Stimulated activated CD4-positive, alpha-beta T cell treated with anti-CD3 and anti-CD28 coated beads, Interleukin-1b, Interleukin-23, amount 100 ng/mL, for 24 hours (primary cell): ENCODE results near the gene CRMP1.
"Not testable (repeated sequence)": the region's sequence is repeated elsewhere in the genome, so short reads cannot be mapped to it uniquely, and the experiment has no call there.

ENCODE experiments used
- DNase-seq, 4 experiments: peaks; one replicate each; pipeline ENCODE4 v3.0.0-alpha.2; 2020; ENCODE audit warnings: low read depth in 4 of 4, low spot score in 1 of 4

Gene CRMP1

GRCh38 chr4:5824635-5825034 is 68.3 kb downstream of the CRMP1 start:
- DNase-seq: no peak

GRCh38 chr4:5824227-5824626 is 68.7 kb downstream of the CRMP1 start:
- no peak for DNase-seq

GRCh38 chr4:5823542-5824211 is 69.2 kb downstream of the CRMP1 start:
- DNase-seq: no peak

- DNase-seq: no peak
Observed at GRCh38 chr4:5822619-5823018, 70.3 kb downstream of the CRMP1 start.

- no peak for DNase-seq
Observed at GRCh38 chr4:5821665-5822358, 71.1 kb downstream of the CRMP1 start.

- no peak for DNase-seq
Observed at GRCh38 chr4:5816851-5817375, 76.0 kb downstream of the CRMP1 start.

GRCh38 chr4:5816101-5816500 is 76.8 kb downstream of the CRMP1 start:
- no peak for DNase-seq

- DNase-seq: no peak
Observed at GRCh38 chr4:5815641-5816040, 77.2 kb downstream of the CRMP1 start.

- no peak for DNase-seq
Observed at GRCh38 chr4:5814421-5814820, 78.5 kb downstream of the CRMP1 start.

- DNase-seq: no peak
Observed at GRCh38 chr4:5813882-5814255, 79.0 kb downstream of the CRMP1 start.

GRCh38 chr4:5812506-5813229 is 80.2 kb downstream of the CRMP1 start:
- no peak for DNase-seq

GRCh38 chr4:5812057-5812456 is 80.8 kb downstream of the CRMP1 start:
- DNase-seq: not testable (repeated sequence)

GRCh38 chr4:5810770-5811430 is 82.0 kb downstream of the CRMP1 start:
- DNase-seq: no peak

- no peak for DNase-seq
Observed at GRCh38 chr4:5810151-5810550, 82.7 kb downstream of the CRMP1 start.

GRCh38 chr4:5809216-5809776 is 83.6 kb downstream of the CRMP1 start:
- no peak for DNase-seq

- no peak for DNase-seq
Observed at GRCh38 chr4:5808081-5808741, 84.7 kb downstream of the CRMP1 start.

GRCh38 chr4:5805270-5805669 is 87.6 kb downstream of the CRMP1 start:
- no peak for DNase-seq

- no peak for DNase-seq
Observed at GRCh38 chr4:5804656-5805055, 88.2 kb downstream of the CRMP1 start.

GRCh38 chr4:5802565-5802964 is 90.3 kb downstream of the CRMP1 start:
- DNase-seq: no peak

GRCh38 chr4:5801696-5802095 is 91.2 kb downstream of the CRMP1 start:
- no peak for DNase-seq

GRCh38 chr4:5800496-5800895 is 92.4 kb downstream of the CRMP1 start:
- DNase-seq: no peak
